Measurements from ENCODE around the gene SMPD4.
"Not testable (repeated sequence)": the region's sequence is repeated elsewhere in the genome, so short reads cannot be mapped to it uniquely, and the experiment has no call there.

SMPD4 gene

DNA sequence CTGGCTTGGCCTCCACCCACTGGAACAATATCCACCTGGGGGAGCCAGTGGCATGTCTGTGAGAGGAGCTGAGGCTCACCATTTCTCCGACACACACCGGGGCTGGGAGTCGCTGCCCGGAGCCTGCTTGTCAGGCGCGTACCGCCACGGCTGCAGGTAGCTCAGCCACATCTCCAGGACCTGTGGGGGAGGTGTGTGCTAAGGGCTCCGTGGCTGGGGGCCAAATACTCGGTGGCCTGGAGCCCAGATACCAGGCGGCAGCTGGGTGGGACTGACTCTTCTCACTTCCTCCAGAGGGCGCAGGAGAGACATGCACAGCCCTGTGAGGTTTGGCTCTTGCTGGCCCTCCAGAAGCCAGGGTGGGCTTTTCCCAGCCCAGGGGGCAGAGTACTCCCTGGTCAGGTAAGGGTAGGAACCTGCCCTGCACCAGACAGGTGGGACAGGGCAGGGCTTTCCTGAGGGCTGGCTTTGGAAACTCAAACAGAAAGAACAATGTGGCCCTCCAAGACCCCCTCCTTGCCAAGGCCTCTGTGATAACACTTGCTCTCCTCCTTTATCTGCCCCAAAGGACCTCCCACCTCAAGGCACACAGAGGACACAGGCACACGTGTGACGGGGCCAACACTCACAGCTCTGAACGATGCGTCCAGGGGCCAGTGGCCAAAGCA, 25.3 kb downstream of the SMPD4 start:
- not testable (repeated sequence) for H3K9ac ChIP-seq (ENCODE audit: low read length); H3K4me3 ChIP-seq (ENCODE audit: low read length); H3K4me1 ChIP-seq (ENCODE audit: control insufficient read depth, insufficient read depth, low read length); H3K9me3 ChIP-seq (ENCODE audit: control insufficient read depth, low read length); H3K27me3 ChIP-seq (replicated peaks; ENCODE audit: control insufficient read depth, insufficient read depth, low read length)
- H3K36me3 ChIP-seq (ENCODE audit: control insufficient read depth, insufficient read depth, low read length, severe bottlenecking) = peaks cover 29% of the 10 kb centered on the region
- DNase-seq (ENCODE audit: low read depth) = peak; percentile 40

- Histone ChIP-seq H3K4me3 (ENCODE audit: low read length) (no peak overlapping the region), H3K9ac (ENCODE audit: low read length) (no peak overlapping the region), H3K9me3 (ENCODE audit: control insufficient read depth, low read length) (no peaks in the 10 kb centered on the region), H3K36me3 (ENCODE audit: control insufficient read depth, insufficient read depth, low read length, severe bottlenecking) (peaks cover 29% of the 10 kb centered on the region), H3K4me1 (ENCODE audit: control insufficient read depth, insufficient read depth, low read length) (no peaks in the 10 kb centered on the region), H3K27me3 (replicated peaks; ENCODE audit: control insufficient read depth, insufficient read depth, low read length) (no peaks in the 10 kb centered on the region)
- DNase-seq (ENCODE audit: low read depth) = no peak
Measured at GRCh38 chr2:130154773-130155765, 26.3 kb downstream of the SMPD4 start.

DNA sequence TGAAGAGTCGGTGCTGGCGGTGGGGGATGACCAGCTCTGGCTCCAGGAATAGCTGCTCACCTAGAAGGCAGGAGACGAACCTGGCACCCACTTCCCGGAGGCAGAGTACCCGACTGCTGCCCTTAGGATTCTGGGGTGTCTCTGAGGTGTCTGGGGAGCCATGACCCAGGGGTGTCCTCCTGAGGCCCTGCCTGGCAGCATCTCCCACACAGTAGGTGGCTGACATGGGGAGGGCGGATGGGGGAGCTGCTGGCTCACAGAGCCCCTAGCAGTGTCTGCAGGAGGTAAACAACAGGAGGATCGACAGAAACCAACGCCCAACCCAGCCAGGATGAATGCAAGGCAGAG, 27.0 kb downstream of the SMPD4 start:
- H3K36me3 ChIP-seq (ENCODE audit: control insufficient read depth, insufficient read depth, low read length, severe bottlenecking) = peaks cover 25% of the 10 kb centered on the region
- not testable (repeated sequence) for H3K27me3 ChIP-seq (replicated peaks; ENCODE audit: control insufficient read depth, insufficient read depth, low read length); H3K9me3 ChIP-seq (ENCODE audit: control insufficient read depth, low read length); H3K4me1 ChIP-seq (ENCODE audit: control insufficient read depth, insufficient read depth, low read length); H3K4me3 ChIP-seq (ENCODE audit: low read length); H3K9ac ChIP-seq (ENCODE audit: low read length); DNase-seq (ENCODE audit: low read depth)

- not testable (repeated sequence) for H3K9me3 ChIP-seq (ENCODE audit: control insufficient read depth, low read length); H3K27me3 ChIP-seq (replicated peaks; ENCODE audit: control insufficient read depth, insufficient read depth, low read length); H3K4me3 ChIP-seq (ENCODE audit: low read length); DNase-seq (ENCODE audit: low read depth); H3K9ac ChIP-seq (ENCODE audit: low read length); H3K4me1 ChIP-seq (ENCODE audit: control insufficient read depth, insufficient read depth, low read length)
- peaks cover 22% of the 10 kb centered on the region for H3K36me3 ChIP-seq (ENCODE audit: control insufficient read depth, insufficient read depth, low read length, severe bottlenecking)
Measured at GRCh38 chr2:130153721-130154422, 27.5 kb downstream of the SMPD4 start.

DNA sequence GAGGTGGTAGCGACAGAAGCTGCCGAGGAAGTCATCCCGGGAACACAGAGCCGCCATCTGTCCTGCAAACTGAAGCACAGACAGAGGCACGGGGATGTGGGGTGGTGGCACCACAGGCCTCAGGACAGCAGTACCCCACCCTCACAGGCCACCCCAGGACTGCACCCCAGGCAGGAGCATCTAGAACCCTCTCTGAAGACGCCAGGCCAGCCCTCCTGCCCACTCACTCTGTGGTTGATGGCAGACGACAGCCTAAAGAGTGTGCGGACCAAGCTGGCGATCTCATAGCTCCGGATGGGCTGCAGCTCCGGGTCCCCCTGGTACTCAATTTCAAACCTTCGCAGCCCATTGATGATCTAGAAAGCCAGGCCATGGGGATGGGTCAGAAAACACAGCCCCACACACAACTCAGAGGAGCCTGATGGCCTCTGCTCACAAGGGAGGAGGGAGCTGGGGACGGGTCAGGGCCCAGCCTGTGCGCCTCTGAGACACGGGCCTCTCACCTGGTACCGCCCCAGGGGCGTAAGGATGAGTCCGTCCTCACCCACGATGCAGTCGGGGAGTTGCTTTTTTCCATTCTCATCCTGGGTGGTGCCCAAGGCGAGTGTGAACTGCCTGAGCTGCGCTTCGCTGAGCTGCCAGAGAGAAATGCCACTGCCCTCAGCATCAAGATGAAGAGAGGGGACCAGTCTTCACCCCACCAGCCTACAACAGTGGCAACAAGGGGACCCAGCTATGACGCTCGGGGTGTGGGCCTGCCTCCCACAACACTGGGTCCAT, 28.4 kb downstream of the SMPD4 start:
- Histone ChIP-seq H3K9ac (ENCODE audit: low read length) (no peak overlapping the region), H3K4me3 (ENCODE audit: low read length) (no peak overlapping the region), H3K9me3 (ENCODE audit: control insufficient read depth, low read length) (no peaks in the 10 kb centered on the region), H3K27me3 (replicated peaks; ENCODE audit: control insufficient read depth, insufficient read depth, low read length) (no peaks in the 10 kb centered on the region), H3K36me3 (ENCODE audit: control insufficient read depth, insufficient read depth, low read length, severe bottlenecking) (peaks cover 16% of the 10 kb centered on the region), H3K4me1 (ENCODE audit: control insufficient read depth, insufficient read depth, low read length) (no peaks in the 10 kb centered on the region)
- no peak for DNase-seq (ENCODE audit: low read depth)

- DNase-seq (ENCODE audit: low read depth); H3K9me3 ChIP-seq (ENCODE audit: control insufficient read depth, low read length); H3K9ac ChIP-seq (ENCODE audit: low read length); H3K4me1 ChIP-seq (ENCODE audit: control insufficient read depth, insufficient read depth, low read length); H3K4me3 ChIP-seq (ENCODE audit: low read length); H3K27me3 ChIP-seq (replicated peaks; ENCODE audit: control insufficient read depth, insufficient read depth, low read length): not testable (repeated sequence)
- peaks cover 16% of the 10 kb centered on the region for H3K36me3 ChIP-seq (ENCODE audit: control insufficient read depth, insufficient read depth, low read length, severe bottlenecking)
Measured at GRCh38 chr2:130152136-130152815, 29.1 kb downstream of the SMPD4 start.

- DNase-seq (ENCODE audit: low read depth); H3K9ac ChIP-seq (ENCODE audit: low read length): not testable (repeated sequence)
Measured at GRCh38 chr2:130151145-130151512, 30.3 kb downstream of the SMPD4 start.

GRCh38 chr2:130150181-130151144, 30.9 kb downstream of the SMPD4 start:
- Histone ChIP-seq H3K9ac (ENCODE audit: low read length) (no peak overlapping the region), H3K36me3 (ENCODE audit: control insufficient read depth, insufficient read depth, low read length, severe bottlenecking) (peaks cover 16% of the 10 kb centered on the region), H3K9me3 (ENCODE audit: control insufficient read depth, low read length) (no peaks in the 10 kb centered on the region), H3K27me3 (replicated peaks; ENCODE audit: control insufficient read depth, insufficient read depth, low read length) (no peaks in the 10 kb centered on the region), H3K4me1 (ENCODE audit: control insufficient read depth, insufficient read depth, low read length) (no peaks in the 10 kb centered on the region), H3K4me3 (ENCODE audit: low read length) (no peak overlapping the region)
- DNase-seq (ENCODE audit: low read depth) = no peak

More at GRCh38 chr2:130151145-130151512, 30.3 kb downstream of the SMPD4 start:
- H3K4me3 ChIP-seq (ENCODE audit: low read length); H3K4me1 ChIP-seq (ENCODE audit: control insufficient read depth, insufficient read depth, low read length); H3K9me3 ChIP-seq (ENCODE audit: control insufficient read depth, low read length); H3K27me3 ChIP-seq (replicated peaks; ENCODE audit: control insufficient read depth, insufficient read depth, low read length): not testable (repeated sequence)
- H3K36me3 ChIP-seq (ENCODE audit: control insufficient read depth, insufficient read depth, low read length, severe bottlenecking) = peaks cover 16% of the 10 kb centered on the region

DNA sequence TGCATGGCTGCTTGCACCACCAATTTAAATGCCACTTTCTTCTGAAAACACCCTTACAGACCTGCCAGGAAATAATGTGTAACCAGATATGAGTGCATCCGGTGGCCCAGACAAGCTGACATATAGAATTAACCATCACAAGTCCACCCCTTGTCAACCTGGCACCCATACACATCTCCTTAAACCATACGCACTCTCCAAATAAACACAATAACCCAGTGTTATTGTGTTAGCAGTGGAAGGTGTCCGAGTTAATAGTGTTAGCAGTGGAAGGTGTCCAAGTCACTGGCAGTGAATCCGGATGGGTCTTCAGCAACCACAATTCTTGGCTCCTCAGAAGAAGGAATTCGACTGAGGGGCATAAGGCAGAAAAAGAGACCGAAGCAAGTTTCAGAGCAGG, 32.9 kb downstream of the SMPD4 start:
- DNase-seq (ENCODE audit: low read depth) = not testable (repeated sequence)

DNA sequence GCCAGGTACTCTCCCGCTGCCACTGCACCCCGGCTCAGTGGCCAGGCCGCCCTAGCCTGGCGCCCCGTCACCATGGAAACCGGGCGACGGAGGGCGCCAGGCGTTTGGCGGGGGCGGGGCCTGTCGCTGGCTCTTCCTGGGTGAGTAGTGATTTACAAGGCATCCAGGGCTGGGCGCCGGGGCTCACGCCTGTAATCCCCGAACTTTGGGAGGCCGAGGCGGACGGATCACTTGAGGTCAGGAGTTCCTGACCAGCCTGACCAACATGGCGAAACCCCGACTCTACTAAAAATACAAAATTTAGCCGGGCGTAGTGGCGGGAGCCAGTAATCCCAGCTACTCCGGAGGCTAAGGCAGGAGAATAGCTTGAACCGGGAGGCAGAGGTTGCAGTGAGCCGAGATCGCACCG, 36.4 kb downstream of the SMPD4 start, which contains the start of gene CCDC74B:
CCDC74B (minus strand) TSS at position 107 of the 409 bp plus-strand sequence. CDS start 116 bp downstream, outside the sequence.
- not testable (repeated sequence) for H3K9me3 ChIP-seq (ENCODE audit: control insufficient read depth, low read length); H3K9ac ChIP-seq (ENCODE audit: low read length); H3K36me3 ChIP-seq (ENCODE audit: control insufficient read depth, insufficient read depth, low read length, severe bottlenecking); H3K27me3 ChIP-seq (replicated peaks; ENCODE audit: control insufficient read depth, insufficient read depth, low read length); H3K4me1 ChIP-seq (ENCODE audit: control insufficient read depth, insufficient read depth, low read length)
- DNase-seq (ENCODE audit: low read depth) = peak; percentile 63
- peak within 1 kb of the TSS; percentile 58 for H3K4me3 ChIP-seq (ENCODE audit: low read length)

More for the DNA sequence above, 32.9 kb downstream of the SMPD4 start:
- H3K4me3 ChIP-seq (ENCODE audit: low read length); H3K4me1 ChIP-seq (ENCODE audit: control insufficient read depth, insufficient read depth, low read length); H3K27me3 ChIP-seq (replicated peaks; ENCODE audit: control insufficient read depth, insufficient read depth, low read length); H3K9me3 ChIP-seq (ENCODE audit: control insufficient read depth, low read length); H3K9ac ChIP-seq (ENCODE audit: low read length): not testable (repeated sequence)
- peaks cover 12% of the 10 kb centered on the region for H3K36me3 ChIP-seq (ENCODE audit: control insufficient read depth, insufficient read depth, low read length, severe bottlenecking)

Measured in adipocyte (in vitro differentiated cells).